Testis (tissue), 3 donors: ENCODE results near the gene SLC6A20. TPM values are rescaled to one million over a fixed set of nuclear protein-coding genes. Genes with fewer than 3 reads are reported as not detected.

Source experiments
- DNase-seq: peaks from one replicate; pipeline ENCODE4 v3.0.0-alpha.2; 2019
- H3K27ac ChIP-seq, 2 donors: fragments of 200-600 bp; sonication (generic); one replicate each; pipeline ENCODE4 v1.5.1; 2019
- H3K27me3 ChIP-seq: fragments of 200-600 bp; sonication (generic); one replicate; pipeline ENCODE4 v1.5.1; 2019
- H3K36me3 ChIP-seq: fragments of 200-600 bp; sonication (generic); one replicate; pipeline ENCODE4 v1.5.1; 2017; ENCODE audit warnings: low read depth; ENCODE audit errors: missing control alignments
- H3K4me1 ChIP-seq: fragments of 200-600 bp; sonication (generic); one replicate; pipeline ENCODE4 v1.5.1; 2019
- H3K4me3 ChIP-seq, 2 donors: fragments of 200-600 bp; sonication (generic); one replicate each; pipeline ENCODE4 v1.5.1; 2017 to 2019
- H3K9me3 ChIP-seq: fragments of 200-600 bp; sonication (generic); one replicate; pipeline ENCODE4 v1.5.1; 2017
- POLR2A ChIP-seq: fragments of 450-650 bp; IDR thresholded peaks from one replicate; pipeline ENCODE4 v1.6.1; 2017; ENCODE audit warnings: antibody characterized with exemption, mild to moderate bottlenecking, moderate library complexity
- WGBS, 2 donors: methylation state at CpG; one replicate each; pipeline ENCODE4 v1.1.5; 2018; 5-methylcytosine and 5-hydroxymethylcytosine counted together
- intact Hi-C: fragments of 100-400 bp; cut with DNase I; formaldehyde crosslinking; loops from one replicate; pipeline ENCODE4 v1.15.1; 2023; ENCODE audit warnings: low total_unique reads
- polyA plus RNA-seq: library from polyadenylated mRNA; stranded (reverse); fragments of 350-450 nt; fragmentation: Illumina TruSeq; extraction: RNeasy Lipid Tissue Mini Kit (QIAGEN cat#74804); gene quantifications from one replicate; pipeline ENCODE4 v1.2.3, GENCODE V29; 2014; ENCODE audit warnings: low read depth, low replicate concordance; ENCODE audit not compliant: insufficient read depth
- small RNA-seq, 2 donors: library from RNA; depleted of rRNA; stranded (forward); fragments of <200 nt; gene quantifications; one replicate each; pipeline ENCODE3, GENCODE V24; 2016
- total RNA-seq, 2 donors: library from RNA; depleted of rRNA; stranded (reverse); fragments of >200 nt; gene quantifications; one replicate each; pipeline ENCODE4 v1.2.3, GENCODE V29; 2016
- TF ChIP-seq, protein P1 (sequence below), 3 experiments: fragments of 450-650 bp in 2 of 3; fragments of 200-600 bp in 1 of 3; sonication (generic) in 1 of 3; IDR thresholded peaks; one replicate each; pipeline ENCODE4 v1.5.1; 2016 to 2019; ENCODE audit warnings: antibody characterized with exemption in 3 of 3, mild to moderate bottlenecking in 2 of 3, moderate library complexity in 1 of 3

The SLC6A20 gene
- total and polyA plus RNA-seq, 3 donors from 2014 or later = 0.87 to 2.3 (median 2.3) TPM

DNA sequence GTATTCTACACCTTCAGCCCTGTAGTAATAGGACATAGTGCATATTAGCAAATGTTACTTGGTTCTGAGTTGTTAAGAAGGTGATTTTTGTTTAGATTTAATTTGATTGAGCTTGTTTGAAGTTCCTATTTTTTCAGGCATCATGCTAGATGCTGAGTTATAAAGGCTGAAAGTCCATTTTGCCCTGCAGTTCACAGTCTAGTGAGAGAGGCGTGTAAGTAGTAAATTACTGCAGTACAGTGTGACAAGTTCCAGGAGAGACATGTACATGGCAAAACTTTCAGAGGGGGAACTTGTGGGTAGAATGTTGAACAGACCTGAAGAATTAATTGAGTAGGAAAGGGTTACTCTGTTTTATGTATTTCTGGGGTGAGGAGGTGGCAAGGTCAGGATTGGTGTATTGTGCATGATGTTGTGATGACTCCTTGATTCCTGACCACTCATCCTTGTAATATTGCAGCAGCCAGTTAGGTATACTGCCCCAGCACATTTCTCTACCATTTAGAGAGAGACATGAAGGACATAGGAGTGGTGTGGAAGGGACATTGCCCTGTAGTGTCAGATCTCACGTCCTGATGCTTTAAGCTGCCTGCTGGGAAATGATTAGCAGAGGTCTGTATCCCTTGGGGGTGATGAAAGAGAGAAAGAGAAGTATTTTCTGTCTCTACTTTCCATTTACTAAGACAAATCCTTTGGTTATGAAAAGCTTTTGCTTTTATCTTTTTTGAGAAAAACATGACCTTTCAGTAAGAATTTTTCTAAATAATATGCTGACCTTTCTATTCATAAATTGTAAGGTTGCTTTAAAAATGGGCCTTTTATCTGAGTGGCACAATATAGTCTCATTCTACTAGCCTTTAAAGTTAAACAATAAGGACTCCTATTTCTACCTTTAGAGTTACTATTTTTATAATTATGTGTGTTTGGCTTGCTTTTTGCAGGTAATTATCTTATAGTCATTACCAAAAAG is 90.2 kb downstream of the SLC6A20 start:
- DNase-seq = no peak
- no peaks in the 10 kb centered on the region for H3K4me1 ChIP-seq
- H3K9me3 ChIP-seq = no peaks in the 10 kb centered on the region
- intact Hi-C loops = no loop called here
- H3K36me3 ChIP-seq = no peaks in the 10 kb centered on the region
- no peak overlapping the region for H3K27ac ChIP-seq
- H3K4me3 ChIP-seq = no peak overlapping the region
- no peaks in the 10 kb centered on the region for H3K27me3 ChIP-seq
- 74 to 76% methylated on average over 2 of the region's 2 CpGs for WGBS, 2 donors
- TF ChIP-seq, protein P1, sequence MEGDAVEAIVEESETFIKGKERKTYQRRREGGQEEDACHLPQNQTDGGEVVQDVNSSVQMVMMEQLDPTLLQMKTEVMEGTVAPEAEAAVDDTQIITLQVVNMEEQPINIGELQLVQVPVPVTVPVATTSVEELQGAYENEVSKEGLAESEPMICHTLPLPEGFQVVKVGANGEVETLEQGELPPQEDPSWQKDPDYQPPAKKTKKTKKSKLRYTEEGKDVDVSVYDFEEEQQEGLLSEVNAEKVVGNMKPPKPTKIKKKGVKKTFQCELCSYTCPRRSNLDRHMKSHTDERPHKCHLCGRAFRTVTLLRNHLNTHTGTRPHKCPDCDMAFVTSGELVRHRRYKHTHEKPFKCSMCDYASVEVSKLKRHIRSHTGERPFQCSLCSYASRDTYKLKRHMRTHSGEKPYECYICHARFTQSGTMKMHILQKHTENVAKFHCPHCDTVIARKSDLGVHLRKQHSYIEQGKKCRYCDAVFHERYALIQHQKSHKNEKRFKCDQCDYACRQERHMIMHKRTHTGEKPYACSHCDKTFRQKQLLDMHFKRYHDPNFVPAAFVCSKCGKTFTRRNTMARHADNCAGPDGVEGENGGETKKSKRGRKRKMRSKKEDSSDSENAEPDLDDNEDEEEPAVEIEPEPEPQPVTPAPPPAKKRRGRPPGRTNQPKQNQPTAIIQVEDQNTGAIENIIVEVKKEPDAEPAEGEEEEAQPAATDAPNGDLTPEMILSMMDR (IDR thresholded peaks at IDR 0.05) = no peak
- no peak for TF ChIP-seq POLR2A

Small RNAs within 50 kb of the gene (small RNA-seq; reads per million reads assigned to genes)
- 0 reads per million in 2 donors for gene RN7SL145P

Other genes with a start within 250 kb of the SLC6A20 start
- gene LIMD1, start 201.8 kb downstream of the SLC6A20 start, total RNA-seq = 10 to 100 TPM; 22.9 to 38.4 TPM
- gene LIMD1, start 201.8 kb downstream of the SLC6A20 start, polyA plus RNA-seq = 9.7 TPM
- gene SACM1L, start 107.1 kb downstream of the SLC6A20 start, total RNA-seq = 10 to 100 TPM; 48.3 to 60.1 TPM
- gene SACM1L, start 107.1 kb downstream of the SLC6A20 start, polyA plus RNA-seq = 25.9 TPM
- gene LZTFL1, start 45.6 kb upstream of the SLC6A20 start, total RNA-seq = 10 to 100 TPM; 55.6 to 66.4 TPM
- 156 TPM for gene LZTFL1, start 45.6 kb upstream of the SLC6A20 start, polyA plus RNA-seq
- under 1 TPM in 1 of 2 donors, not detected in 1; 0.19 TPM for gene CCR9, start 90.0 kb upstream of the SLC6A20 start, total RNA-seq
- gene CCR9, start 90.0 kb upstream of the SLC6A20 start, polyA plus RNA-seq = 0.25 TPM
- under 1 TPM; 0.16 to 0.62 TPM for gene CXCR6, start 146.9 kb upstream of the SLC6A20 start, total RNA-seq
- 2.1 TPM for gene CXCR6, start 146.9 kb upstream of the SLC6A20 start, polyA plus RNA-seq
- 10 to 100 TPM; 21.7 to 24.2 TPM for gene FYCO1, start 199.3 kb upstream of the SLC6A20 start, total RNA-seq
- gene FYCO1, start 199.3 kb upstream of the SLC6A20 start, polyA plus RNA-seq = 12.8 TPM
- gene XCR1, start 230.9 kb upstream of the SLC6A20 start, total RNA-seq = under 1 TPM; 0.06 to 0.16 TPM
- gene XCR1, start 230.9 kb upstream of the SLC6A20 start, polyA plus RNA-seq = 0.34 TPM